SK-N-SH treated with all-trans-retinoic acid at 6 μM for 48 hours (cell line): Measurements from ENCODE around the gene TTC19.
A peak's percentile ranks its signal among the peaks of the same experiment; 100 is the strongest.

Experiments used
- ATAC-seq: fragments of 200-7000 bp; cut with Tn5 transposase; 3 replicates; pipeline ENCODE4 v1.9.1; 2020; ENCODE audit warnings: mild to moderate bottlenecking, moderate library complexity
- BACH2 ChIP-seq: fragments of 250-450 bp; sonication (Bioruptor Pico); IDR thresholded peaks from 2 replicates; pipeline ENCODE4 v1.9.0; 2021; ENCODE audit warnings: mild to moderate bottlenecking, borderline replicate concordance
- GLIS3 ChIP-seq: fragments of 250-450 bp; sonication (Bioruptor Pico); IDR thresholded peaks from 2 replicates; pipeline ENCODE4 v1.5.0; 2020; ENCODE audit warnings: mild to moderate bottlenecking, moderate library complexity
- ISL1 ChIP-seq: fragments of 250-450 bp; sonication (Bioruptor Pico); IDR thresholded peaks from 2 replicates; pipeline ENCODE4 v2.1.2; 2022; ENCODE audit warnings: mild to moderate bottlenecking, moderate library complexity
- OSR1 ChIP-seq: fragments of 250-450 bp; sonication (Bioruptor Pico); IDR thresholded peaks from 2 replicates; pipeline ENCODE4 v1.8.0; 2022; ENCODE audit warnings: moderate library complexity, mild to moderate bottlenecking, inconsistent platforms
- PPARA ChIP-seq: fragments of 250-450 bp; sonication (Bioruptor Pico); IDR thresholded peaks from 2 replicates; pipeline ENCODE4 v1.5.0; 2020; ENCODE audit warnings: mild to moderate bottlenecking, borderline replicate concordance
- RARB ChIP-seq: fragments of 250-450 bp; sonication (Bioruptor Pico); IDR thresholded peaks from 2 replicates; pipeline ENCODE4 v1.8.0; 2021; ENCODE audit warnings: mild to moderate bottlenecking, moderate library complexity
- SNAI2 ChIP-seq: fragments of 250-450 bp; sonication (Bioruptor Pico); IDR thresholded peaks from 2 replicates; pipeline ENCODE4 v1.5.0; 2020; ENCODE audit warnings: mild to moderate bottlenecking, moderate library complexity
- TCF4 ChIP-seq: fragments of 250-450 bp; sonication (Bioruptor Pico); IDR thresholded peaks from 2 replicates; pipeline ENCODE4 v1.8.0; 2021; ENCODE audit warnings: mild to moderate bottlenecking, moderate library complexity, borderline replicate concordance
- TOX ChIP-seq: fragments of 250-450 bp; sonication (Bioruptor Pico); IDR thresholded peaks from 2 replicates; pipeline ENCODE4 v1.8.0; 2021; ENCODE audit warnings: mild to moderate bottlenecking, moderate library complexity, borderline replicate concordance
- ZC3H10 ChIP-seq: fragments of 250-450 bp; sonication (Bioruptor Pico); IDR thresholded peaks from 2 replicates; pipeline ENCODE4 v1.5.1; 2021; ENCODE audit warnings: mild to moderate bottlenecking, moderate library complexity
- ZFP3 ChIP-seq: fragments of 250-450 bp; sonication (Bioruptor Pico); IDR thresholded peaks from 2 replicates; pipeline ENCODE4 v1.5.0; 2020; ENCODE audit warnings: mild to moderate bottlenecking, moderate library complexity
- ZNF565 ChIP-seq: fragments of 450-650 bp; formaldehyde crosslinking; conservative IDR thresholded peaks from 2 replicates; pipeline ENCODE4 v1.5.0; 2020; ENCODE audit warnings: low read depth, mild to moderate bottlenecking, moderate library complexity
- ZNF70 ChIP-seq: fragments of 450-650 bp; formaldehyde crosslinking; IDR thresholded peaks from 2 replicates; pipeline ENCODE4 v1.5.0; 2020; ENCODE audit warnings: mild to moderate bottlenecking, moderate library complexity
- TF ChIP-seq, protein P1 (sequence below): fragments of 250-450 bp; sonication (Bioruptor Pico); IDR thresholded peaks from 2 replicates; pipeline ENCODE4 v1.5.0; 2020; ENCODE audit warnings: mild to moderate bottlenecking, moderate library complexity
- TF ChIP-seq, protein P2 (sequence below): fragments of 250-450 bp; sonication (Bioruptor Pico); IDR thresholded peaks from 2 replicates; pipeline ENCODE4 v1.5.1; 2020; ENCODE audit warnings: low read depth, mild to moderate bottlenecking, moderate library complexity
- TF ChIP-seq, protein P3 (sequence below): fragments of 250-450 bp; sonication (Bioruptor Pico); IDR thresholded peaks from 2 replicates; pipeline ENCODE4 v1.5.1; 2021; ENCODE audit warnings: mild to moderate bottlenecking, moderate library complexity
- TF ChIP-seq, protein P4 (sequence below): fragments of 250-450 bp; sonication (Bioruptor Pico); IDR thresholded peaks from 2 replicates; pipeline ENCODE4 v1.8.0; 2021; ENCODE audit warnings: low read depth, mild to moderate bottlenecking, moderate library complexity, borderline replicate concordance

The TTC19 gene

DNA sequence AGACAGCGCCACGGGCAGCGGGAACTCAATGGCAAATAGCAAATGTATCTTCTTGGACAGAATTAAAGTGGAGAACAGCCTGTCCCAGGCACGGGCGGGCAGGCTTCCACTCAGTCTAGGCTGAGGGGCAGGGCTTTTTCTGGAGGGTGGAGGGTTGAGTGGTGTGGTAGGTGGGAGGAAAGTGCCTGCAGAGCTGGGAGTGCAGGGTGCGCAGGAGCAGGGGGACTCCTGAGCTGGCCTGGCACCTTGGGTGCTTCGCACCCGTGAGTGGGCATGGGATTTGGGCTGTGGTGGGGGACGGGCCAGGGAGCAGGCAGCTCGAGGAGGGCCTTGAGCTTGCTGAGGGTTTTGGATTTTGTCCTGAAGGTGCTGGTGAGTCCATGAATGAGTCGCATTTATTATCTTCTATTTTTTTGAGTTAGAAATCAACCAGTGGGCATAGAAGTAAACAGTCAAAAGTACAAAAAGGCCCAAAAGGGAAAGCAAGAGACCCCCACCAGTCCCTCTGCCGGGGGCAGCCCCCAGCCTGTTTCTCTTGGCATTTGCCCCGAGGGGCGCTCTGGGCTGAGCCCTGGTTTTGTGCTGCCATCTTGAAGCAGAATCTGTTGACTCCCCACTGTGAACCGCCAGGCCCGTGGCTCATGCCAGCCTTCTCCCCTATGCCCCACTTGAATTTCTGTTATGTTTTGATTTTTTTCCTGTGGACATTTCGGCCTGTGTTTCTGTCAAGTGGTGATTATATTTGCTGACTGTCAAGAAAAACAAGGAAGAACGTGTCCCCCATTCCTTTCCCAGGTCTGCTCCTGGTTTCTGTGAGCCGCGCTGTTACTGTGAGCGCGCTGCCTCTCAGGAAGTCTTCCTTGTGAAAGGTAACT is 46.5 kb upstream of the TTC19 start:
- TF ChIP-seq, protein P1, sequence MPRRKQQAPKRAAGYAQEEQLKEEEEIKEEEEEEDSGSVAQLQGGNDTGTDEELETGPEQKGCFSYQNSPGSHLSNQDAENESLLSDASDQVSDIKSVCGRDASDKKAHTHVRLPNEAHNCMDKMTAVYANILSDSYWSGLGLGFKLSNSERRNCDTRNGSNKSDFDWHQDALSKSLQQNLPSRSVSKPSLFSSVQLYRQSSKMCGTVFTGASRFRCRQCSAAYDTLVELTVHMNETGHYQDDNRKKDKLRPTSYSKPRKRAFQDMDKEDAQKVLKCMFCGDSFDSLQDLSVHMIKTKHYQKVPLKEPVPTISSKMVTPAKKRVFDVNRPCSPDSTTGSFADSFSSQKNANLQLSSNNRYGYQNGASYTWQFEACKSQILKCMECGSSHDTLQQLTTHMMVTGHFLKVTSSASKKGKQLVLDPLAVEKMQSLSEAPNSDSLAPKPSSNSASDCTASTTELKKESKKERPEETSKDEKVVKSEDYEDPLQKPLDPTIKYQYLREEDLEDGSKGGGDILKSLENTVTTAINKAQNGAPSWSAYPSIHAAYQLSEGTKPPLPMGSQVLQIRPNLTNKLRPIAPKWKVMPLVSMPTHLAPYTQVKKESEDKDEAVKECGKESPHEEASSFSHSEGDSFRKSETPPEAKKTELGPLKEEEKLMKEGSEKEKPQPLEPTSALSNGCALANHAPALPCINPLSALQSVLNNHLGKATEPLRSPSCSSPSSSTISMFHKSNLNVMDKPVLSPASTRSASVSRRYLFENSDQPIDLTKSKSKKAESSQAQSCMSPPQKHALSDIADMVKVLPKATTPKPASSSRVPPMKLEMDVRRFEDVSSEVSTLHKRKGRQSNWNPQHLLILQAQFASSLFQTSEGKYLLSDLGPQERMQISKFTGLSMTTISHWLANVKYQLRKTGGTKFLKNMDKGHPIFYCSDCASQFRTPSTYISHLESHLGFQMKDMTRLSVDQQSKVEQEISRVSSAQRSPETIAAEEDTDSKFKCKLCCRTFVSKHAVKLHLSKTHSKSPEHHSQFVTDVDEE = no peak
- TF ChIP-seq BACH2 (CRISPR knock-in tag) (no peak), GLIS3 (no peak), ZNF565 (CRISPR knock-in tag) (no peak), ZC3H10 (CRISPR knock-in tag) (no peak), SNAI2 (CRISPR knock-in tag) (no peak), ZFP3 (CRISPR knock-in tag) (no peak), TCF4 (CRISPR knock-in tag) (no peak), ISL1 (CRISPR knock-in tag) (no peak), PPARA (CRISPR knock-in tag) (no peak), OSR1 (CRISPR knock-in tag) (no peak), RARB (CRISPR knock-in tag) (no peak)
- TF ChIP-seq, protein P2, sequence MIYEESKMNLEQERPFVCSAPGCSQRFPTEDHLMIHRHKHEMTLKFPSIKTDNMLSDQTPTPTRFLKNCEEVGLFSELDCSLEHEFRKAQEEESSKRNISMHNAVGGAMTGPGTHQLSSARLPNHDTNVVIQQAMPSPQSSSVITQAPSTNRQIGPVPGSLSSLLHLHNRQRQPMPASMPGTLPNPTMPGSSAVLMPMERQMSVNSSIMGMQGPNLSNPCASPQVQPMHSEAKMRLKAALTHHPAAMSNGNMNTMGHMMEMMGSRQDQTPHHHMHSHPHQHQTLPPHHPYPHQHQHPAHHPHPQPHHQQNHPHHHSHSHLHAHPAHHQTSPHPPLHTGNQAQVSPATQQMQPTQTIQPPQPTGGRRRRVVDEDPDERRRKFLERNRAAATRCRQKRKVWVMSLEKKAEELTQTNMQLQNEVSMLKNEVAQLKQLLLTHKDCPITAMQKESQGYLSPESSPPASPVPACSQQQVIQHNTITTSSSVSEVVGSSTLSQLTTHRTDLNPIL = no peak
- TF ChIP-seq, protein P3, sequence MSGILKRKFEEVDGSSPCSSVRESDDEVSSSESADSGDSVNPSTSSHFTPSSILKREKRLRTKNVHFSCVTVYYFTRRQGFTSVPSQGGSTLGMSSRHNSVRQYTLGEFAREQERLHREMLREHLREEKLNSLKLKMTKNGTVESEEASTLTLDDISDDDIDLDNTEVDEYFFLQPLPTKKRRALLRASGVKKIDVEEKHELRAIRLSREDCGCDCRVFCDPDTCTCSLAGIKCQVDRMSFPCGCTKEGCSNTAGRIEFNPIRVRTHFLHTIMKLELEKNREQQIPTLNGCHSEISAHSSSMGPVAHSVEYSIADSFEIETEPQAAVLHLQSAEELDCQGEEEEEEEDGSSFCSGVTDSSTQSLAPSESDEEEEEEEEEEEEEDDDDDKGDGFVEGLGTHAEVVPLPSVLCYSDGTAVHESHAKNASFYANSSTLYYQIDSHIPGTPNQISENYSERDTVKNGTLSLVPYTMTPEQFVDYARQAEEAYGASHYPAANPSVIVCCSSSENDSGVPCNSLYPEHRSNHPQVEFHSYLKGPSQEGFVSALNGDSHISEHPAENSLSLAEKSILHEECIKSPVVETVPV = no peak
- TF ChIP-seq, all 23 proteins: peak for 0

DNA sequence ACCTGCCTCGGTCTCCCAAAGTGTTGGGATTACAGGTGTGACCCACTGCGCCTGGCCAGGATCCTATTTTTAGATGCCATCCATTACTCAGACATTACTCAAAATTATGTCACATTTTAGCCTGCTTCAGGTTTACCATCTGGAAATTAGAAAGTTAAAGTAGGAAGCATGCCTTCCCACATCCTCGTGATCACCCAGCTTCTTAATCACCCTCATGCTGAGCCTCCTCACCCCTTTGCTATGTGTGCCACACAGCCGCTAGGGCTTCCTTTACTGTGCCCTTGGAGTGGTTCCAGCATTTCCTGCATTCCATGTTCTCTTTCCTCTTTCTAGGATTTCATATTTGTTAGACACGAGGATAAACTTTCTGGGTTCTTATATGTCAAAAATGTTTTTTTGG is 45.4 kb upstream of the TTC19 start:
- peak; percentile 76 for ATAC-seq
- TF ChIP-seq PPARA (CRISPR knock-in tag) (no peak), ISL1 (CRISPR knock-in tag) (0 out of 2 replicates have a peak, but pooled peaks have one; percentile 12)

More for the DNA sequence above, 46.5 kb upstream of the TTC19 start:
- ATAC-seq = no peak

DNA sequence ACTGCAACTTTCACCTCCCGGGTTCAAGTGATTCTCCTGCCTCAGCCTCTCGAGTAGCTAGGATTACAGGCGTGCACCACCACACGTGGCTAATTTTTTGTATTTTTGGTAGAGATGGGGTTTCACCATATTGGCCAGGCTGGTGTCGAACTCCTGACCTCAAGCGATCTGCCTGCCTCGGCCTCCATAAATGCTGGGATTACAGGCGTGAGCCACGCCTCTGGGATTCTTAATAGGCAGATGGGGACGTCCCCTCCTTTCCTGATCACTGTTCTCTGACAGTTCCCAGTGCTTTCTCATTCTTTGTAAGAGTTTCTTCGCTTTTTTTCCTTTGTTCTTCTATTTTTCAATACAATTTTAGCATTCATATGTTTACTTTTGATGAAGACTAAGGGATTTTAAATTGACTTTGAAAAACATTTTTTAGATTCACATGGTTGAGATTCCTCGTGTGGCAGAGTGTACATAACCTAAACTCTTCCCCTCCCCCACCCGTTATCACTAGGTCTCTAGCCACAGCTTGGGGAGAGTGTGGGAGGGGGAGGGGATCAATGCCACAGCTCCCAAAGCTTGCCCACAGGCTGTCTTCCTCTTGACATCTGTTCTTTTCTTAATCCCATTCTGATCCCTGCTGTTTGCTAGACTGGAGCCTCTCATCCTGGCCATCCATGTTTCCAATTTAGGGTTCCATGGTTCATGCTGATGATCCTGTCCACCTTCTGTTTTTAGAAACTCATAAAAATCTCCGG is 43.7 kb upstream of the TTC19 start:
- no peak for ATAC-seq
- TF ChIP-seq TCF4 (CRISPR knock-in tag) = no peak
- TF ChIP-seq RARB (CRISPR knock-in tag) = no peak
- no peak for TF ChIP-seq ZC3H10 (CRISPR knock-in tag)
- no peak for TF ChIP-seq GLIS3
- no peak for TF ChIP-seq TOX (CRISPR knock-in tag)
- no peak for TF ChIP-seq ZNF70 (CRISPR knock-in tag)

DNA sequence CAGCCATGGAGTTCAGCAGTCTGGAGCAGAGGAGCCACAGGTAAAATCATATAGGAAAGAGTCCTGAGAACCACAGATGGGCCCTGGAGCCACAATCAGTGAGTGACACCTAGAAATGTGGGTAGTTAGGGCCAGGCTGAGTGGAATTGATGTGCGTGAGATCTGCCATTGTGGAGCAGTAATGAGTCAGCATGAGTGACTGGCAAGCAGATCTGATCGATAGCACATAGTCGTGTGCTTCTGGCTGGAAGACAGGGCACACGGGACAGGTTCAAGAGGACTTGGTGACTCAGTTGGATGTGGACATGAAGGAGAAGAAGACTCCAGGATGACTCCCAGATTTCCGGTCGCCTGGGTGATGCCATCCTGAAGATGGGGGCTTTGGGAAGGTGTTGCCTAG is 42.4 kb upstream of the TTC19 start:
- ATAC-seq = no peak
- TF ChIP-seq, protein P4, sequence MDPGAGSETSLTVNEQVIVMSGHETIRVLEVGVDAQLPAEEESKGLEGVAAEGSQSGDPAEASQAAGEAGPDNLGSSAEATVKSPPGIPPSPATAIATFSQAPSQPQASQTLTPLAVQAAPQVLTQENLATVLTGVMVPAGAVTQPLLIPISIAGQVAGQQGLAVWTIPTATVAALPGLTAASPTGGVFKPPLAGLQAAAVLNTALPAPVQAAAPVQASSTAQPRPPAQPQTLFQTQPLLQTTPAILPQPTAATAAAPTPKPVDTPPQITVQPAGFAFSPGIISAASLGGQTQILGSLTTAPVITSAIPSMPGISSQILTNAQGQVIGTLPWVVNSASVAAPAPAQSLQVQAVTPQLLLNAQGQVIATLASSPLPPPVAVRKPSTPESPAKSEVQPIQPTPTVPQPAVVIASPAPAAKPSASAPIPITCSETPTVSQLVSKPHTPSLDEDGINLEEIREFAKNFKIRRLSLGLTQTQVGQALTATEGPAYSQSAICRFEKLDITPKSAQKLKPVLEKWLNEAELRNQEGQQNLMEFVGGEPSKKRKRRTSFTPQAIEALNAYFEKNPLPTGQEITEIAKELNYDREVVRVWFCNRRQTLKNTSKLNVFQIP (CRISPR knock-in tag) = no peak
- no peak for TF ChIP-seq ZFP3 (CRISPR knock-in tag)
- no peak for TF ChIP-seq ZNF70 (CRISPR knock-in tag)
- no peak for TF ChIP-seq TCF4 (CRISPR knock-in tag)
- no peak for TF ChIP-seq OSR1 (CRISPR knock-in tag)
- no peak for TF ChIP-seq ZC3H10 (CRISPR knock-in tag)
